K562 (cell line): ENCODE data around the gene MIEF1. TPM values are rescaled to one million over a fixed set of nuclear protein-coding genes. Genes with fewer than 3 reads are reported as not detected.

Experiments
- BDP1 ChIP-seq: IDR thresholded peaks from 3 replicates; pipeline ENCODE4 v1.6.1; 2011; ENCODE audit not compliant: insufficient read length, insufficient read depth
- CHD1 ChIP-seq: fragments of 200-600 bp; sonication (generic); IDR thresholded peaks from one replicate; pipeline ENCODE4 v1.6.1; 2012; ENCODE audit warnings: mild to moderate bottlenecking, moderate library complexity, low read length, inconsistent platforms
- CREB1 ChIP-seq, 2 experiments: sonication (generic) in 1 of 2; formaldehyde crosslinking in 1 of 2; IDR thresholded peaks; 2 replicates each; pipeline versions ENCODE4 v1.6.1 to v1.8.0; 2012 to 2022; ENCODE audit warnings: inconsistent platforms in 1 of 2, mild to moderate bottlenecking in 1 of 2, missing genetic modification reagents in 1 of 2, moderate library complexity in 1 of 2
- CREB3L1 ChIP-seq: fragments of 450-650 bp; IDR thresholded peaks from 2 replicates; pipeline ENCODE4 v1.6.1; 2014; ENCODE audit warnings: low read depth, mild to moderate bottlenecking, moderate library complexity, borderline replicate concordance
- HDAC6 ChIP-seq: IDR thresholded peaks from 2 replicates; pipeline ENCODE4 v1.6.1; 2012; ENCODE audit warnings: low read depth, mild to moderate bottlenecking, control low read depth, inconsistent platforms, low read length, moderate library complexity
- L3MBTL2 ChIP-seq: fragments of 450-650 bp; IDR thresholded peaks from 2 replicates; pipeline ENCODE4 v1.6.1; 2016; ENCODE audit warnings: mild to moderate bottlenecking, moderate library complexity
- MBD2 ChIP-seq: sonication (generic); IDR thresholded peaks from 2 replicates; pipeline ENCODE4 v1.6.1; 2016; ENCODE audit warnings: low read depth, borderline replicate concordance
- MIER1 ChIP-seq: fragments of 450-650 bp; IDR thresholded peaks from 2 replicates; pipeline ENCODE4 v1.6.1; 2016; ENCODE audit warnings: antibody characterized with exemption, mild to moderate bottlenecking, low read depth
- MLLT1 ChIP-seq, 2 experiments: fragments of 450-650 bp; IDR thresholded peaks; 2 replicates each; pipeline ENCODE4 v1.6.1; 2016
- RBM17 ChIP-seq: fragments of 200-400 bp; formaldehyde crosslinking; IDR thresholded peaks from 2 replicates; pipeline ENCODE4 v1.6.1; 2017; ENCODE audit warnings: low read depth, mild to moderate bottlenecking, low read length, borderline replicate concordance
- THAP12 ChIP-seq: fragments of 250-450 bp; sonication (Bioruptor Pico); IDR thresholded peaks from 2 replicates; pipeline ENCODE4 v1.9.0; 2021; ENCODE audit warnings: mild to moderate bottlenecking, inconsistent platforms
- YY1 ChIP-seq, 3 experiments: IDR thresholded peaks; 2 replicates each; pipeline ENCODE4 v1.6.1; 2011; ENCODE audit warnings: low read length in 2 of 3, mild to moderate bottlenecking in 2 of 3, moderate library complexity in 2 of 3, borderline replicate concordance in 1 of 3, control low read depth in 1 of 3, low read depth in 1 of 3; ENCODE audit not compliant: insufficient read depth in 3 of 3, insufficient replicate concordance in 2 of 3, control insufficient read depth in 1 of 3, insufficient read length in 1 of 3; ENCODE audit errors: extremely low read depth in 1 of 3
- ZKSCAN8 ChIP-seq: fragments of 200-800 bp; sonication (Bioruptor generic); IDR thresholded peaks from 2 replicates; pipeline ENCODE4 v1.6.1; 2016; ENCODE audit warnings: missing genetic modification characterization, missing compliant biosample characterization
- polyA plus RNA-seq, 8 experiments: library from polyadenylated mRNA; depleted of rRNA in 4 of 8; stranded (reverse) in 5 of 8; unstranded in 3 of 8; fragments of >200 nt; fragmentation: Nextera tagmentation in 2 of 8; fragmentation: Illumina TruSeq in 1 of 8; extraction: Ambion mirVana in 2 of 8; extraction: Trizol in 1 of 8; gene quantifications; 2 replicates each; pipeline versions ENCODE4 v1.2.1 to v1.2.3, GENCODE V29; 2011 to 2014; ENCODE audit warnings: inconsistent platforms in 1 of 8, missing spikeins in 1 of 8
- total RNA-seq, 7 experiments: library from RNA; depleted of rRNA in 6 of 7; stranded (reverse); fragments of >200 nt in 6 of 7; fragmentation: Illumina TruSeq in 2 of 7; extraction: Trizol in 2 of 7; gene quantifications; 2 replicates each; pipeline versions ENCODE4 v1.2.1 to v1.2.3, GENCODE V29; 2011 to 2021; ENCODE audit warnings: low replicate concordance in 1 of 7

MIEF1 gene
- total and polyA plus RNA-seq, 9 of the 15 experiments (the other 6 are each of a cell fraction or from before 2014, with no cell fraction given), result 10.9 to 51.8 (median 25.5) TPM

GRCh38 chr22:39545386-39546365 is 43.6 kb downstream of the MIEF1 start (continued):
- TF ChIP-seq YY1 (IDR thresholded peaks at IDR 0.05; ENCODE audit: borderline replicate concordance in 1 of 3, control insufficient read depth in 1 of 3, extremely low read depth in 1 of 3, insufficient read depth in 3 of 3, insufficient read length in 1 of 3, insufficient replicate concordance in 2 of 3, low read depth in 1 of 3, low read length in 2 of 3), result no peak
- no peak for TF ChIP-seq CREB1 (IDR thresholded peaks at IDR 0.05)
- TF ChIP-seq CREB1 (CRISPR knock-in tag; IDR thresholded peaks at IDR 0.05), result peak; percentile 41; the same call in 1 of the 2 replicates
- no peak for TF ChIP-seq RBM17
- TF ChIP-seq MLLT1 (IDR thresholded peaks at IDR 0.05), result no peak
- TF ChIP-seq ZKSCAN8 (CRISPR knock-in tag), result no peak
- TF ChIP-seq MIER1, result peak; percentile 98
- no peak for TF ChIP-seq BDP1
- TF ChIP-seq HDAC6, result no peak
- no peak for TF ChIP-seq MBD2
- TF ChIP-seq THAP12 (CRISPR knock-in tag), result no peak
- no peak for TF ChIP-seq CHD1
- TF ChIP-seq CREB3L1, result no peak
- TF ChIP-seq L3MBTL2, result no peak
